Endothelial cell of umbilical vein (primary cell): Measurements from ENCODE around the gene COL21A1. TPM values are rescaled to one million over a fixed set of nuclear protein-coding genes. Genes with fewer than 3 reads are reported as not detected.

Source experiments
- BruUV-seq: library from RNA; stranded (reverse); fragments of 400-500 nt; replicated peaks from 2 replicates; lab custom pipeline; 2021; lab: Mats Ljungman, UMichigan
- CTCF ChIA-PET: fragments of 300-600, 350-600 bp; sonication (Branson Sonifier 250); formaldehyde crosslinking; loops from one replicate; lab custom pipeline; 2021; ENCODE audit warnings: antibody characterized with exemption, inconsistent platforms; lab: Charles Lee
- POLR2A ChIA-PET: fragments of 300-600, 350-600 bp; sonication (Branson Sonifier 250); formaldehyde crosslinking; loops from one replicate; lab custom pipeline; 2021; ENCODE audit warnings: antibody characterized with exemption, inconsistent platforms; lab: Charles Lee
- DNase-seq: peaks from one replicate; pipeline ENCODE4 v3.0.0-alpha.2; 2011; ENCODE audit warnings: low read depth, low spot score
- FAIRE-seq: peaks from 2 replicates; lab custom pipeline; 2011; peaks lifted over from hg19 to GRCh38; lab: Jason Lieb, UNC
- H2AFZ ChIP-seq: 2 replicates; pipeline ENCODE4 v1.6.0; 2012; ENCODE audit warnings: low read depth, low read length, control low read depth, inconsistent platforms
- H3K27ac ChIP-seq: 2 replicates; pipeline ENCODE4 v1.5.1; 2011; ENCODE audit warnings: low read depth, mild to moderate bottlenecking, control low read depth, low read length, moderate library complexity; ENCODE audit not compliant: insufficient read depth
- H3K27me3 ChIP-seq, 2 experiments: 2 replicates each; pipeline versions ENCODE4 v1.6.0 to v1.6.1; 2011; ENCODE audit warnings: low read length in 2 of 2, mixed read lengths in 1 of 2; ENCODE audit not compliant: control insufficient read depth in 2 of 2, insufficient read depth in 2 of 2
- H3K36me3 ChIP-seq, 2 experiments: 2 replicates in 1 of 2; 3 replicates in 1 of 2; pipeline ENCODE4 v1.5.1; 2011; ENCODE audit warnings: low read length in 2 of 2, mild to moderate bottlenecking in 1 of 2, moderate library complexity in 1 of 2; ENCODE audit not compliant: control insufficient read depth in 2 of 2, insufficient read depth in 2 of 2; ENCODE audit errors: extremely low read depth in 1 of 2
- H3K4me1 ChIP-seq: 3 replicates; pipeline ENCODE4 v1.5.1; 2011; ENCODE audit warnings: mild to moderate bottlenecking, low read length; ENCODE audit not compliant: control insufficient read depth, insufficient read depth; ENCODE audit errors: extremely low read depth
- H3K4me2 ChIP-seq: 2 replicates; pipeline ENCODE4 v1.6.1; 2011; ENCODE audit warnings: low read length, control low read depth, mixed read lengths; ENCODE audit not compliant: insufficient read depth
- H3K4me3 ChIP-seq, 3 experiments: fragments of 200-600 bp in 1 of 3; sonication (generic), shearing (Covaris generic) in 1 of 3; replicated peaks in 1 of 3; 2 replicates each; pipeline ENCODE4 v1.5.1; 2011 to 2016; ENCODE audit warnings: control low read depth in 3 of 3, low read length in 3 of 3, mild to moderate bottlenecking in 2 of 3, inconsistent platforms in 1 of 3, low read depth in 1 of 3, moderate library complexity in 1 of 3; ENCODE audit not compliant: insufficient read depth in 1 of 3
- H3K79me2 ChIP-seq: 2 replicates; pipeline ENCODE4 v1.6.0; 2012; ENCODE audit warnings: low read length, inconsistent platforms; ENCODE audit not compliant: control insufficient read depth, insufficient read depth
- H3K9ac ChIP-seq: replicated peaks from 2 replicates; pipeline ENCODE3; 2011; ENCODE audit warnings: low read length, control low read depth; ENCODE audit not compliant: insufficient read depth; ENCODE audit errors: extremely low read depth
- H3K9me1 ChIP-seq: replicated peaks from 3 replicates; pipeline ENCODE4 v1.6.0; 2011; ENCODE audit warnings: mild to moderate bottlenecking, low read length; ENCODE audit not compliant: control insufficient read depth, insufficient read depth; ENCODE audit errors: extremely low read depth
- H3K9me3 ChIP-seq: replicated peaks from 2 replicates; pipeline ENCODE4 v1.5.1; 2012; ENCODE audit warnings: low read length, inconsistent platforms; ENCODE audit not compliant: control insufficient read depth, insufficient read depth
- H4K20me1 ChIP-seq: replicated peaks from 2 replicates; pipeline ENCODE3; 2011; ENCODE audit warnings: mild to moderate bottlenecking, low read length; ENCODE audit not compliant: control insufficient read depth, insufficient read depth; ENCODE audit errors: extremely low read depth
- EZH2 ChIP-seq: IDR thresholded peaks from 2 replicates; pipeline ENCODE4 v1.6.1; 2012; ENCODE audit warnings: borderline replicate concordance, low read depth, mild to moderate bottlenecking, moderate library complexity, low read length, inconsistent platforms; ENCODE audit not compliant: severe bottlenecking
- FOS ChIP-seq: IDR thresholded peaks from 2 replicates; pipeline ENCODE4 v1.6.1; 2011; ENCODE audit warnings: mild to moderate bottlenecking, low read length, moderate library complexity, borderline replicate concordance; ENCODE audit not compliant: insufficient read depth
- GATA2 ChIP-seq: IDR thresholded peaks from 2 replicates; pipeline ENCODE4 v1.7.0; 2011; ENCODE audit warnings: low read depth, mild to moderate bottlenecking, moderate library complexity, mixed read lengths, low read length; ENCODE audit not compliant: insufficient read length, insufficient read depth
- JUN ChIP-seq: IDR thresholded peaks from 2 replicates; pipeline ENCODE4 v1.6.1; 2011; ENCODE audit warnings: borderline replicate concordance, low read depth; ENCODE audit not compliant: insufficient read length, insufficient read depth
- MYC ChIP-seq: IDR thresholded peaks from one replicate; pipeline ENCODE4 v1.6.1; 2011; ENCODE audit warnings: mild to moderate bottlenecking, low read depth, low read length
- POLR2A ChIP-seq: IDR thresholded peaks from 2 replicates; pipeline ENCODE4 v1.6.1; 2012; ENCODE audit warnings: low read depth, mild to moderate bottlenecking, control low read depth, low read length
- POLR2AphosphoS5 ChIP-seq: IDR thresholded peaks from 2 replicates; pipeline ENCODE4 v1.6.1; 2012; ENCODE audit warnings: low read depth, mild to moderate bottlenecking, control low read depth, low read length, moderate library complexity; ENCODE audit not compliant: insufficient read depth
- dilution Hi-C: fragments of 300-500 bp; cut with MboI; formaldehyde crosslinking; loops from one replicate; pipeline ENCODE4 v1.15.0; 2019; ENCODE audit warnings: low sequenced_read_pairs; ENCODE audit not compliant: extremely low pct_ligation_motif_present
- intact Hi-C: fragments of 100-400 bp; cut with micrococcal nuclease; formaldehyde crosslinking; loops from one replicate; pipeline ENCODE4 v1.10.0; 2022
- polyA plus RNA-seq, 4 experiments: library from polyadenylated mRNA; depleted of rRNA in 3 of 4; stranded (reverse) in 3 of 4; unstranded in 1 of 4; fragments of >200 nt; gene quantifications; 2 replicates each; pipeline versions ENCODE4 v1.2.1 to v1.2.3, GENCODE V29; 2011 to 2012; ENCODE audit warnings: missing spikeins in 1 of 4
- total RNA-seq: library from RNA; stranded (reverse); gene quantifications from 2 replicates; pipeline ENCODE4 v1.2.3, GENCODE V29; 2021
- TF ChIP-seq, protein P1 (sequence below): IDR thresholded peaks from 2 replicates; pipeline ENCODE4 v1.6.1; 2011; ENCODE audit not compliant: insufficient read depth, insufficient read length
- TF ChIP-seq, protein P2 (sequence below), 2 donors: IDR thresholded peaks; 1 replicate in 1 of 2; 2 replicates in 1 of 2; pipeline ENCODE4 v1.5.1; 2011; ENCODE audit warnings: low read length in 2 of 2, mild to moderate bottlenecking in 2 of 2, moderate library complexity in 2 of 2, control low read depth in 1 of 2, inconsistent platforms in 1 of 2, low read depth in 1 of 2; ENCODE audit not compliant: insufficient read depth in 1 of 2; ENCODE audit errors: extremely low read depth in 1 of 2

COL21A1 gene
- total and polyA plus RNA-seq, 2 donors (not counting 3 experiments of a cell fraction or from before 2014, with no cell fraction given), result 0.22 to 1.4 TPM

DNA sequence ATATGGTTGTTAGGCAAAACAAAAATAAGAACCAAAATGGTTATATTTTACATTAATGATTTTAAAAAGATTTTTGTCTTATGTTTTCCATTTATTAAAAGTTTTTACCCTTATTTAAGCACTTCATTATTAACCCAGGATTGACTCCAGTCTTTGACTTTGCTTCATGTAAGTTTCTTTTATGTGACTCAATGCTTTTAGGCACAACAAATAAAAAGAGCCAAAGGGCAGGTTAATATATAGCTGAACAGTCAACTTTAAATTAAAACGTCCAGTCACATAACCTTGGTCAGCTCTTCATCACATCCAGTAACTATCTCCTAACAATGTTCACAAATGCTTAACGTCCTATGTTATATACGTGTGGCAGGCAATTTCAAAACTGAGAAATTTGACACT lies 32.7 kb downstream of the COL21A1 start:
- dilution Hi-C loops (no loop called here), intact Hi-C loops (no loop called here)
- Histone ChIP-seq H2AFZ (no peak overlapping the region), H3K4me3 (no peak overlapping the region), H3K9me1 (no peaks in the 10 kb centered on the region), H3K36me3 (no peaks in the 10 kb centered on the region), H3K9me3 (no peaks in the 10 kb centered on the region), H3K4me1 (no peaks in the 10 kb centered on the region), H3K27ac (no peak overlapping the region), H3K9ac (no peak overlapping the region), H3K79me2 (no peaks in the 10 kb centered on the region), H3K27me3 (no peaks in the 10 kb centered on the region), H4K20me1 (no peaks in the 10 kb centered on the region), H3K4me2 (no peak overlapping the region)
- TF ChIP-seq POLR2AphosphoS5, result no peak
- no peak for TF ChIP-seq GATA2
- TF ChIP-seq, protein P1, sequence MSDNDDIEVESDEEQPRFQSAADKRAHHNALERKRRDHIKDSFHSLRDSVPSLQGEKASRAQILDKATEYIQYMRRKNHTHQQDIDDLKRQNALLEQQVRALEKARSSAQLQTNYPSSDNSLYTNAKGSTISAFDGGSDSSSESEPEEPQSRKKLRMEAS, result no peak
- TF ChIP-seq EZH2, result no peak
- no peak for TF ChIP-seq JUN
- TF ChIP-seq POLR2A, result no peak
- TF ChIP-seq, protein P2, sequence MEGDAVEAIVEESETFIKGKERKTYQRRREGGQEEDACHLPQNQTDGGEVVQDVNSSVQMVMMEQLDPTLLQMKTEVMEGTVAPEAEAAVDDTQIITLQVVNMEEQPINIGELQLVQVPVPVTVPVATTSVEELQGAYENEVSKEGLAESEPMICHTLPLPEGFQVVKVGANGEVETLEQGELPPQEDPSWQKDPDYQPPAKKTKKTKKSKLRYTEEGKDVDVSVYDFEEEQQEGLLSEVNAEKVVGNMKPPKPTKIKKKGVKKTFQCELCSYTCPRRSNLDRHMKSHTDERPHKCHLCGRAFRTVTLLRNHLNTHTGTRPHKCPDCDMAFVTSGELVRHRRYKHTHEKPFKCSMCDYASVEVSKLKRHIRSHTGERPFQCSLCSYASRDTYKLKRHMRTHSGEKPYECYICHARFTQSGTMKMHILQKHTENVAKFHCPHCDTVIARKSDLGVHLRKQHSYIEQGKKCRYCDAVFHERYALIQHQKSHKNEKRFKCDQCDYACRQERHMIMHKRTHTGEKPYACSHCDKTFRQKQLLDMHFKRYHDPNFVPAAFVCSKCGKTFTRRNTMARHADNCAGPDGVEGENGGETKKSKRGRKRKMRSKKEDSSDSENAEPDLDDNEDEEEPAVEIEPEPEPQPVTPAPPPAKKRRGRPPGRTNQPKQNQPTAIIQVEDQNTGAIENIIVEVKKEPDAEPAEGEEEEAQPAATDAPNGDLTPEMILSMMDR (IDR thresholded peaks at IDR 0.05; ENCODE audit: extremely low read depth in 1 of 2, insufficient read depth in 1 of 2, low read depth in 1 of 2, low read length in 2 of 2), result no peak
- no peak for TF ChIP-seq MYC
- TF ChIP-seq FOS, result no peak
- DNase-seq (no peak), FAIRE-seq (no peak)
- ChIA-PET POLR2A (no interaction called here), CTCF (interaction anchor here (1.4 kb wide), 1 partner anchor 17 kb away, joined by 3 read pairs; no protein-coding TSS in a partner anchor)
- BruUV-seq, result no TSS peak
